Astrocyte (in vitro differentiated cells and primary cell): Measurements from ENCODE around the gene JAKMIP1. TPM values are rescaled to one million over a fixed set of nuclear protein-coding genes. Genes with fewer than 3 reads are reported as not detected.

Source experiments
- DNase-seq: peaks from one replicate; pipeline ENCODE4 v3.0.0-alpha.2; 2010; ENCODE audit warnings: low read depth
- FAIRE-seq: peaks from 2 replicates; lab custom pipeline; 2011; peaks lifted over from hg19 to GRCh38; lab: Jason Lieb, UNC
- H2AFZ ChIP-seq: 2 replicates; pipeline ENCODE4 v1.6.0; 2012; ENCODE audit warnings: low read depth, low read length, inconsistent platforms
- H3K27ac ChIP-seq: 2 replicates; pipeline ENCODE4 v1.5.1; 2011; ENCODE audit warnings: low read depth, low read length, inconsistent platforms
- H3K27me3 ChIP-seq: 2 replicates; pipeline ENCODE4 v1.6.0; 2011; ENCODE audit warnings: low read length, inconsistent platforms; ENCODE audit not compliant: insufficient read depth
- H3K36me3 ChIP-seq: 2 replicates; pipeline ENCODE4 v1.5.1; 2011; ENCODE audit warnings: low read length, inconsistent platforms; ENCODE audit not compliant: insufficient read depth
- H3K4me1 ChIP-seq: 2 replicates; pipeline ENCODE4 v1.5.1; 2011; ENCODE audit warnings: low read length, inconsistent platforms; ENCODE audit not compliant: insufficient read depth
- H3K4me2 ChIP-seq: 2 replicates; pipeline ENCODE4 v1.6.0; 2012; ENCODE audit warnings: low read length, inconsistent platforms
- H3K4me3 ChIP-seq: 2 replicates; pipeline ENCODE4 v1.5.1; 2011; ENCODE audit warnings: low read depth, mild to moderate bottlenecking, low read length, inconsistent platforms; ENCODE audit not compliant: insufficient read depth
- H3K79me2 ChIP-seq: 2 replicates; pipeline ENCODE4 v1.6.0; 2012; ENCODE audit warnings: mild to moderate bottlenecking, low read length, inconsistent platforms; ENCODE audit not compliant: insufficient read depth
- H3K9ac ChIP-seq: 2 replicates; pipeline ENCODE4 v1.6.0; 2012; ENCODE audit warnings: mild to moderate bottlenecking, low read length, inconsistent platforms
- H3K9me3 ChIP-seq: 2 replicates; pipeline ENCODE4 v1.5.1; 2012; ENCODE audit warnings: low read depth, mild to moderate bottlenecking, low read length, inconsistent platforms; ENCODE audit not compliant: insufficient read depth
- H4K20me1 ChIP-seq: 2 replicates; pipeline ENCODE4 v1.6.0; 2012; ENCODE audit warnings: low read length, inconsistent platforms; ENCODE audit not compliant: insufficient read depth
- H3K27ac Mint-ChIP-seq: one replicate; pipeline ENCODE4 v1.8.0; 2021; ENCODE audit warnings: mild to moderate bottlenecking, mixed read lengths; ENCODE audit not compliant: unreplicated experiment
- H3K27me3 Mint-ChIP-seq: one replicate; pipeline ENCODE4 v1.8.0; 2021; ENCODE audit warnings: low read depth, mixed read lengths; ENCODE audit not compliant: unreplicated experiment
- H3K36me3 Mint-ChIP-seq: one replicate; pipeline ENCODE4 v1.8.0; 2021; ENCODE audit warnings: low read depth, mixed read lengths; ENCODE audit not compliant: unreplicated experiment
- H3K4me1 Mint-ChIP-seq: one replicate; pipeline ENCODE4 v1.8.0; 2021; ENCODE audit warnings: low read depth, mixed read lengths; ENCODE audit not compliant: unreplicated experiment
- H3K4me3 Mint-ChIP-seq: one replicate; pipeline ENCODE4 v1.8.0; 2021; ENCODE audit warnings: mild to moderate bottlenecking, moderate library complexity, mixed read lengths; ENCODE audit not compliant: unreplicated experiment
- H3K9me3 Mint-ChIP-seq: one replicate; pipeline ENCODE4 v1.8.0; 2021; ENCODE audit warnings: mild to moderate bottlenecking, mixed read lengths; ENCODE audit not compliant: unreplicated experiment
- CTCF ChIP-seq: IDR thresholded peaks from 2 replicates; pipeline ENCODE4 v1.5.1; 2011; ENCODE audit warnings: low read depth, mild to moderate bottlenecking, inconsistent platforms, low read length, moderate library complexity; ENCODE audit not compliant: insufficient read depth
- EZH2 ChIP-seq: IDR thresholded peaks from 2 replicates; pipeline ENCODE4 v1.6.1; 2012; ENCODE audit warnings: mild to moderate bottlenecking, low read length, inconsistent platforms; ENCODE audit not compliant: insufficient read depth
- total RNA-seq: library from RNA; stranded (reverse); gene quantifications from 2 replicates; pipeline ENCODE4 v1.2.1, GENCODE V29; 2021

JAKMIP1 gene
- total RNA-seq, 1 donor from 2014 or later: 0.50 TPM

DNA sequence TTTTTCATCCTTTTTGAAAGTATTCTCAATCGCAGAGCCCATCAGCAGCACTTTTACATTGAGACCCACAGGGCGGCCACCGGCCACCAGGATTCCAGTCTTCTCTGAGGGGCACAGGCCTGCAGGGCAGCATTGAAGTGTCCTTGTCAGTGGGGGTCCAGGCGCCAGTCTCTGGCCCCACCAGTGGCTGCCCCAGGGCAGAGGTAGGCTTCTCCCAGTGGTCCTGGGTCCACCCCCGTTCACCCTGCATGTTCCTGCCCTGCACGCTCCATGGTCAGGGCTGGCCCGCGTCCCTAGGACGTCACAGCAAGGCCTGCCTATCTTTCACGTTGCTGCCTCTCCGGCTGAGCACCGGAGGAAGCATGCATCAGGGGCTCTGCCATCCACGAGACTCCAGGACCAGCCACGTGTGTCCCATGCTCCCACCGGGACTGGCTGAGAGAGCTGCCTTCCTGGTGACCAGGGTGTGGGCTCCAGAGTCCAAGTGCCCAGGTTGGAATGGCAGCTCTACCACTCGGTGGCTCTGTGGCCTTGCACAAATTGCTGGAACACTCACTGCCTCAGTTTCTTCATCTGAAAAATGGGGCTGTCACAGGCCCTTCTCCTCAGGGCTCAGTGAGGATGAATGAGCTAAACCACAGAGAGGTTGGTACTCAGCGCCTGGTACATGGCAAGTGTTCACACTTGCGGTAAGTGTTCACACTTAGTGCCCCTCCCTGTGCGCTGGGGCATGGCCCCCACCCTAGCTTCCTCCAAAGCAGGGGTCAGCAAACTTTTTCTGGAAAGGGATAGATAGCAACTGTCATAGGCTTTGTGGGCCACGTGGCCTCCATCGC is 30.7 kb upstream of the JAKMIP1 start:
- H3K9ac ChIP-seq: no peak overlapping the region
- H3K4me3 ChIP-seq: no peak overlapping the region
- no peaks in the 10 kb centered on the region for H3K36me3 ChIP-seq
- FAIRE-seq: no peak
- DNase-seq: no peak
- no peak overlapping the region for H2AFZ ChIP-seq
- Mint-ChIP-seq H3K4me3 (no peak overlapping the region), H3K27me3 (peaks cover 37% of the 10 kb centered on the region), H3K9me3 (no peaks in the 10 kb centered on the region), H3K36me3 (no peaks in the 10 kb centered on the region), H3K4me1 (no peaks in the 10 kb centered on the region), H3K27ac (no peak overlapping the region)
- H3K27me3 ChIP-seq: peaks cover 2% of the 10 kb centered on the region
- no peaks in the 10 kb centered on the region for H3K79me2 ChIP-seq
- no peaks in the 10 kb centered on the region for H4K20me1 ChIP-seq
- no peaks in the 10 kb centered on the region for H3K4me1 ChIP-seq
- H3K9me3 ChIP-seq: no peaks in the 10 kb centered on the region
- H3K27ac ChIP-seq: no peak overlapping the region
- TF ChIP-seq EZH2 (no peak), CTCF (no peak)
- H3K4me2 ChIP-seq: no peak overlapping the region

DNA sequence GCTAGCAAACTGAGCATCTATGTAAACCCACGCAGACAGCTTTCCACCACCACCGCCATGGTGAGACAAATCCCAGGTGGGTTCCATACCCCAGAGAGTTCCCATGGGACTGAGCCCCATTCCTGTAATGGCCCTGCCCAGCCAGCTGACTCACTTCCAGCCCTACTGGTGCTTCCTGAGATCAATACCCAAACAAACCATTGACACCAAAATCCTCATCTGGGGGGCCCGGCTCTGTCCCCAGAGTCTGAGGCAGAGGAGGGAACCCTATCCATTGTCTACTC is 30.1 kb upstream of the JAKMIP1 start:
- Histone ChIP-seq H3K27ac (no peak overlapping the region), H3K9ac (no peak overlapping the region), H3K79me2 (no peaks in the 10 kb centered on the region), H2AFZ (no peak overlapping the region), H3K4me1 (no peaks in the 10 kb centered on the region), H3K4me3 (no peak overlapping the region), H3K36me3 (no peaks in the 10 kb centered on the region), H3K4me2 (no peak overlapping the region), H3K27me3 (peaks cover 1% of the 10 kb centered on the region), H4K20me1 (no peaks in the 10 kb centered on the region), H3K9me3 (no peaks in the 10 kb centered on the region)
- Mint-ChIP-seq H3K9me3 (no peaks in the 10 kb centered on the region), H3K27ac (no peak overlapping the region), H3K4me1 (no peaks in the 10 kb centered on the region), H3K36me3 (no peaks in the 10 kb centered on the region), H3K27me3 (peaks cover 37% of the 10 kb centered on the region), H3K4me3 (no peak overlapping the region)
- DNase-seq: no peak
- FAIRE-seq: no peak
- TF ChIP-seq EZH2: no peak
- TF ChIP-seq CTCF: no peak

DNA sequence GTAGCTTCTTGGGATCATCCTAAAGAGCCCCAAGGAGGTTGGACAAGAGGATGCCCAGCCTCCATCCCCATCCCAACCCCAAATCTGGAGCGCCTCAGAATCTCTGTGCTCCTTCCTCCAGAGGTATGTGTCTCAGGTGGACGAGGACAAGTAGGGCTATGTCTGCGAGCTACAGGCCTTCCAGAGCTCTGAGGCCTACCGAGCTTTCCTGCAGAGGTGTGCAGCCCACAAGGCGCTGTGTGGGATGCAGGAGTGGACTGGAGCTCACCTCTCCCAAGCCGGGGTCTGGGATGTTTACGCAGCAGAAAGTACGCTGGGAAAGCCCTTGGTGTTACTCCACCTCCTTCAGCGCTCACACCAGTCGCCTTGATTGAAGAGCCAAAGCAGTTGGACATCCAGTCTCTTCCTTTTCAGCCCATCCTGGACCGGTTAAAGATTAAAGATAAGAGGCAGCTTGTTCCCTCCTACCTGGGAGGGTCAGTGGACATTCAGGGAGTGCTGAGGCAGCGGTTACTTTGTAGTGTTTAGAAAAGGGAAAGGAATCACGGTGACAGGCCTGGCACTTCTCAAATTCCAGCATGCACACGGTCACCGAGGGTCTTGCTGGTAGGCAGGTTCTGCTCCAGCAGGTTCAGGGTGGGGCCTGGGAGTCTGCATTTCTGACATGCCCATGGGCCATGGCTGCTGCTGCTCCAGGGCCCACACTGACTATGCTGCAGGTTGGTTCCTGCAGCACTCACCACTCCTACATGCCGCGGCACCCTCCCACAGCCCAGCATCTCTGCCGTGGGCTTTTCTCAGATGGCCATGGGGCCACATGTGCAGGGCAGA is 29.5 kb upstream of the JAKMIP1 start:
- Histone ChIP-seq H3K27me3 (no peaks in the 10 kb centered on the region), H3K4me1 (no peaks in the 10 kb centered on the region), H3K9ac (no peak overlapping the region), H3K9me3 (no peaks in the 10 kb centered on the region), H3K27ac (no peak overlapping the region), H3K4me2 (no peak overlapping the region), H3K36me3 (no peaks in the 10 kb centered on the region), H3K4me3 (no peak overlapping the region), H2AFZ (no peak overlapping the region), H3K79me2 (no peaks in the 10 kb centered on the region), H4K20me1 (no peaks in the 10 kb centered on the region)
- no peak overlapping the region for H3K27ac Mint-ChIP-seq
- H3K36me3 Mint-ChIP-seq: no peaks in the 10 kb centered on the region
- no peak overlapping the region for H3K4me3 Mint-ChIP-seq
- H3K4me1 Mint-ChIP-seq: no peaks in the 10 kb centered on the region
- DNase-seq (no peak), FAIRE-seq (no peak)
- TF ChIP-seq CTCF: no peak
- no peaks in the 10 kb centered on the region for H3K9me3 Mint-ChIP-seq
- H3K27me3 Mint-ChIP-seq: peaks cover 37% of the 10 kb centered on the region
